Kidney glomerular epithelial cell (primary cell): ENCODE data around the gene ANTXR1.
"Not testable (repeated sequence)": the region's sequence is repeated elsewhere in the genome, so short reads cannot be mapped to it uniquely, and the experiment has no call there.

ENCODE experiments used
- DNase-seq: peaks from one replicate; lab custom pipeline; 2025; lab: John Stamatoyannopoulos, UW

The ANTXR1 gene

DNA sequence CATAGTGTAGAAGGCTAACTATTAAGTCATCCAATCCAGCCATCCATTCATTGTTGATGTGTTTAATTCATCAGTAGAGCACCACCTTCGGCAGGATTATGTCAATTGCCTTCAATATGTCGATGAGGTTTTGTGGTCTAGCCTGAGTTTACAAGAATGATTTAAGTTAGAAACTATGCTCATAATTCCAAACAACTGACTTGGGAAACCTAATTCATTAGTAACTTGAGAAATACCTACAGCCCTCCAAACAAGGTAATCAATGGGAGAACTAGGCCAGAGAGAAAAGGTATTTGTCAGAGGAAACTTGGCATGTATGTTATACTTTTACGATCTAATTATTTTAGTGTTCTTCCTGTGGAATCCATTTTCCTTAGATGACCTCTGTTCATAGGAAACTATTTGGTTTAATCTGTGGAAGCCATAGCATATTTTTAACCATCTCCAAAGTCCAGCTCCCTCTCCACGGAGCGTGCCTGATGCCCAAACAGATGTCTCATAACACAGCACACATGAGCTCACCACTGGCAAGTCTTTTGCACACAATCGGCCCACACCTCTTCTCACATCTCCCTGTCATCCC, 225.6 kb downstream of the ANTXR1 start:
- no peak for DNase-seq

DNA sequence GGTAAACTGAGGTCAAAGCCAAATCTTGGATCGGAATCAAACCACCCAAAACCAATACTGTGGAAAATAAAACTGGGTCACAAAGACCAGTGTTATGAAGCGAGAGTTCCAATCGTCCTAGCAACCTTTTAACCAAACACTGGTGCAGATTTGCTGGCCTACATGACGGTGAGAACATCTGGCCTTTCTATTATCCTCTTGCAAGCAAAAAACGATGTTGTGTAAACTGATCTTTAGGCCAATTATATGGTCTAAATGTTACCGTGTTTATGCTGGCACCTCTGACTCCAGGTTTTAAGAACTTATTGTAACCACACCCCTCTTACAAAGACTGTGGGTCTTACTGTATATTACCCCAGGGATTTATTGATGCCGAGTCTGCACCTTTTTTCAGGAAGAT, 228.1 kb downstream of the ANTXR1 start:
- DNase-seq: no peak

DNA sequence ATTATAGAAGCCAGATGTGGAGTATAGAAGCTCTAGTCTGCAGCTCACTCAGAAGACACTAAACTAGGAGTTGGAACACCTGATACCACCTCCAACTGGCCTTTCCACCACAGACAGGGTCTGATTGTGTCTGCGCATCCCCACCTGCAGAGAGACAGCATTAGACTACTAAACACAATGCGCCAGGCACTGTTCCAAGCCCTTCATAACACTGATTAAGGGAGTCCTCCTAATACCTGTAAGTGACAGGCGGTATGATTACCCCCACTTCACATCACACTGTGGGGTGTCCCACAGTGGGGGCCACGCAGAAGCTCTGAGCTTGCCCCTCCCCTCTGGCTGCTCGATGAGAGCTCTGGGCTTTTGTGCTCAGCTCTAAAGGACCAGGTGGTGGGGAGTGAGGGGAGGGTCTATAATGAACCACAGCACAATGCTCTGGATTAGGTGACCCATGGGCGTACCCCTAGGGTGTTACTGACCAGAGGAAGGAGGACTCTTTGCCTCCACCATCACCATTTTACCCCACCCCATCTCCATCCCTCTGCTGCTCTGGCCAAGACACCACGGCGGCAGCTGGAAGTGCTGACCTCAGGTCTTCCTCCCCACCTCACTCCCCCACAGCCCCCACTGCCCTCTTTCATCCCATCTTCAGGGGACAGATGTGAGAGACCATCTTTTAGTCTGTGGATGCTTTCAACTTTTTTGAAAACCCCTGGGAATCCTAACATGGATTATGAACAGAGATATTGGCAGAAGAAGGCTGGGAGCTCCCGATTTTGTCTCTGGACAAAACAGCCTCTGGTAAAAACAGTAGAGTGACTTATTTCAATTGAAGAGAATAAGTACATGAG, 228.9 kb downstream of the ANTXR1 start:
- DNase-seq: no peak

DNA sequence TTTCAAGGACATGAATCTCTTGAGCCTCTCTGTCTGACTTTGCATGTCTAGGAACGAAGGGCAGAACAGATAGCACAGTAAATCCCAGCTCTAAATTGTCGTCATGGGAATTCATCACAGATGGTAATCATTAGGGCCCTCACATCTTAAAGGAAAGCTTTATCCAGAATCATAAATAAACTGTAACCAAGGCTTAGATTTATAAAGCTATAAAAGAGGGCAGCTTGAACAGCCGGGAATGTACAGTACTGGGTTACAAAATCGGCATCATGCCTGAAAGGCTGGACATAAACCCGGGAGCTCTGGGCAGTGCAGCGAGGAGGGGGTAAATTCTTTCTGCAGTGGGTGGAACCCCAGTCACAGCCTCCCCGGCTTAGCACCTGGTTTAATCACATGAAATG, 229.7 kb downstream of the ANTXR1 start:
- DNase-seq: no peak

DNA sequence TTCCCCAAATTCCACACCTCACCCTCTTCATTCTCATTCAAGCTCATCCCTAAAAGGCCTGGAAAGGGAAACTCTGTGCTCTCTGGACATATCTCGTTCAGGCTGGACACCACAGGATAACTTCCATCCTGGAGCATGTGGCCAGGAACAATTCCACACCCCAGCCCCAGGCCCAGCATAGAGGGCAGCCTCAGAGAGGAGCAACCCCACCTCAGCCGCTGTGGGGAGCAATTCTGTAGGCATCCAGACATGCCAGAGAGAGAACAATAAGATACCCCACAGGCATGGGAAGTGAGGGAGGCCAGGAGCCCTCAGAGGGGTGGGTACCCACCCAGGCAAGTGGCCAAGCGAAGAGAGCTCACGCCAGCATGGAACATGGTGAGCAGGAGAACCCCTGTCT, 230.7 kb downstream of the ANTXR1 start:
- no peak for DNase-seq

DNA sequence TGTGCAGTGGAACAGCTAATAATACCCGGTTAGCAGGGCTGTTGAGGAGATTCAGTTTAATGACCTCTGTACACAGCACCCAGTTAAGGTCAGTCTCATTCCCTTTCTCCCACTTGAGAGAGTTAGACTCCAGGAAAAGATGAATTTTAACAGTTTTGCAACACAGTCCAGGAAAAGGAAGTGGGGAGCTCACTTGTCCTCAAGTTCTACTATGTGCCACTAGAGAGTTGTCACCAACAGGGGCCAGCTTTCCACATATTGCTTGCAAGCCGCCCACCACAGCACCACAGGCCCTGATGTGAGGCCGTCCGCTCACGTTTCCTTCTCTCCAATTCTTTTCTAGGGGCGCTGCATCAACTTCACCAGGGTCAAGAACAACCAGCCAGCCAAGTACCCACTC, 231.9 kb downstream of the ANTXR1 start:
- no peak for DNase-seq

DNA sequence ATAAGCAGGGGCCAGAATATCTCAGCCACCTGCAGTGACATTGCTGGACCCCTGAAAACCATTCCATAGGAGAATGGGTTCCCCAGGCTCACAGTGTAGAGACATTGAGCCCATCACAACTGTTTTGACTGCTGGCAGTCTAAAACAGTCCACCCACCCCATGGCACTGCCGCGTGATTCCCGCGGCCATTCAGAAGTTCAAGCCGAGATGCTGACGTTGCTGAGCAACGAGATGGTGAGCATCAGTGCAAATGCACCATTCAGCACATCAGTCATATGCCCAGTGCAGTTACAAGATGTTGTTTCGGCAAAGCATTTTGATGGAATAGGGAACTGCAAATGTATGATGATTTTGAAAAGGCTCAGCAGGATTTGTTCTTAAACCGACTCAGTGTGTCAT, 234.6 kb downstream of the ANTXR1 start:
- no peak for DNase-seq

DNA sequence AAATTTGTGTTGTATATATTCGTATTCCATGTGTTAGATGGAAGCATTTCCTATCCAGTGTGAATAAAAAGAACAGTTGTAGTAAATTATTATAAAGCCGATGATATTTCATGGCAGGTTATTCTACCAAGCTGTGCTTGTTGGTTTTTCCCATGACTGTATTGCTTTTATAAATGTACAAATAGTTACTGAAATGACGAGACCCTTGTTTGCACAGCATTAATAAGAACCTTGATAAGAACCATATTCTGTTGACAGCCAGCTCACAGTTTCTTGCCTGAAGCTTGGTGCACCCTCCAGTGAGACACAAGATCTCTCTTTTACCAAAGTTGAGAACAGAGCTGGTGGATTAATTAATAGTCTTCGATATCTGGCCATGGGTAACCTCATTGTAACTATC, 235.3 kb downstream of the ANTXR1 start:
- DNase-seq: no peak

DNA sequence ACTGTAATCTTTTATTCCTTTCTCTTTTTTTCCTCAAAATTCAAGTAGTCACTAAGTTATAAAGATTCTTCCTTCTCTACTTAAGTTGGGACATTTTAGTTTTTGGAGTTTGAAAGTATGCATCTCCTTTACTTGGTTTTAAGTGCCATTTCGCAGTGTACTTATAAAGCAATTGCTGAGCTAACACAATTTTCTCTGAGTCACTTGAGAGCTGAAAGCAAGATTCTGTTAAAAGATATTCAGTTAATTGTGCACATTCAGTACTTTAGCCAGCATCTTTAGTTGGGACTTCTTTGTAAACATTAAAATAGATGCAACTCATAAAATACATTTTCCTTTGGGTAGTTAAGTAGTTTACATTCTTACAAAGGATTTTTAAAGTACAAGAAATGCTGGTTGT, 238.0 kb downstream of the ANTXR1 start:
- peak; percentile 4 for DNase-seq

DNA sequence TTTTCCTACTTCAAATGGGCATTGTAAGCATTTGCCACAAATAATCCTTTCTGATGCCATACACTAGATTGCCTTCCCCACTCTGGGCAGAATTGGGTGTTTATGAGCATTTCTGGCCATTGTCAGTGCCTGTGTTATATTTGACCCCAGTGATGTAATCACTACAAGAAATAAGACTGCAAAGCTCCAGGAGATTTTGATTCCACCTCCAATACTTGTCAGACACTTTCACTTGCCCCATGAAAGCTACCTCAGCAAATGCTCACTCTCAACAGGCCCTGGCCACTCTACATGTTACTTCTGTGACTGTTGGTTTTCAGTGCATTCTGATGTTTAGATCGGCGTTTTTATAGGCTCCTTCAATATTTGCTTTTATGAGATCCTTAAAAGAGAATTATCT, 239.0 kb downstream of the ANTXR1 start:
- DNase-seq: no peak

DNA sequence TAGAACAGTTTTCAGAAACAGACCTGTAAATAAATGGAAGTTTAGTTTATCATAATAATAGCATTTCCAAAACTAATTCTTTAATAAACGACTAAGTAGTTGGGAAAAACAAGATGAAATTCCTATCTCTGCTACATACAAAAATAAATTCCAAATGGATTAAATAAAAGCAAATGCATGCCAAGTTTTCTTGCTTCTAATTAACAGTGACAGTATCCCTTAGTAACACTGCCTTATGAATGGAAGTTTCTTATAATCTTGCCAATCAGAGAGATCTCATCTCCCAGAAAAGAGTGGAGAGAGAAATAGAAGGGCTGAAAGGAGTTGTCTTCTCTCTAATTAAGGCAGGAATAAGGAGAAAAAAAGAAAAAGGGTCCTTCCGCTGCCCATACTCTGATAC, 240.1 kb downstream of the ANTXR1 start:
- no peak for DNase-seq

DNA sequence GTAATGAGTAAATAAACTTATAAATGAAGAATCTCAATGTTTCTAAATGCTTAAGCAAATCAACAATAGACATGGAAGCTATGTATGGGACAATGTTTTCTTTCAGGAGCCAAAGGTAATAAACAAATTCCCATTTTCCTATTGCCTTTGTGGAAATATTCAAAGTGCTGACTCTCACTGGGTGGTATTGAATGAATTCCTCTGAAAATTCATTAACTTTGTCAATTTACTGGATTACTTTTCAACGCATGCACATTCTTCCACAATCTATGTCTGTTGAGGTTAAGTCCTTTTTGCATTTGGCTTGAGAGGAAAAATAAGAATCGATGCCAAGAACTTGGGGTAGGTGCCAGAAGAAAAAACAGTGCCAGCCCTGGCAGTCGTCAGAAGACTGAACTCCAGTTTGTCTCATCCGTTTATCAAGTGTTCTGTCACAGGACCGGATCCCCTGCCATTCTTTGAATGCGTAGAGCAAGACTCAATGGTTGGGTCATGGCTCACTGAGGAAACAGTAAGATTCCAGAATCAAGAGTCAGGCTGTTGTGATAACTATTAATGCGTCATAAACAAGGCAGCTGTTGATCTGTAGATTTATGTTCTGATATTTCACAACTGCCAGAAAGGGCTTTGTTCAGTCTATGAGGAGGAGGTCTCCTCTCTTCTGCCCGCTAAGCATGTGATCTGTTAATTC, 240.8 kb downstream of the ANTXR1 start:
- peak; percentile 88 for DNase-seq

DNA sequence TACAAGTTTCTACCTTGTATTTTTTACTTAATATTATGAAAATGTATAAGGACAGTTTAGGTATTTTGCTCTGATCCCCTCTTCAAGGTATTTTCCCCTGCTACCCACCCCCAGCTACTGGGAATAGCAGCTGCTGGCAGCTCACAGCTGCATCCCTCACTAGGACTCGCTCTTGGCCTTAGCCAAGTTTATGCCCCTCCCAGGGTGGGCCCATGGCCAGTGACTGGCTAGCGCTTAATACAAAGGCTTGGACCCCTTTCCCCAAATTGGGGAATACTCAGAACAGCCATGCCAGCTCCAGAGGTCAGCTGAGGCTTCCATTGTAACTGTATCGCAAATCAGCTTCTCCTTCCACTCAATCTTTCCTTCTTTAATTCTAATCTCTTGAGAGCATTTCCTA, 242.8 kb downstream of the ANTXR1 start:
- no peak for DNase-seq

DNA sequence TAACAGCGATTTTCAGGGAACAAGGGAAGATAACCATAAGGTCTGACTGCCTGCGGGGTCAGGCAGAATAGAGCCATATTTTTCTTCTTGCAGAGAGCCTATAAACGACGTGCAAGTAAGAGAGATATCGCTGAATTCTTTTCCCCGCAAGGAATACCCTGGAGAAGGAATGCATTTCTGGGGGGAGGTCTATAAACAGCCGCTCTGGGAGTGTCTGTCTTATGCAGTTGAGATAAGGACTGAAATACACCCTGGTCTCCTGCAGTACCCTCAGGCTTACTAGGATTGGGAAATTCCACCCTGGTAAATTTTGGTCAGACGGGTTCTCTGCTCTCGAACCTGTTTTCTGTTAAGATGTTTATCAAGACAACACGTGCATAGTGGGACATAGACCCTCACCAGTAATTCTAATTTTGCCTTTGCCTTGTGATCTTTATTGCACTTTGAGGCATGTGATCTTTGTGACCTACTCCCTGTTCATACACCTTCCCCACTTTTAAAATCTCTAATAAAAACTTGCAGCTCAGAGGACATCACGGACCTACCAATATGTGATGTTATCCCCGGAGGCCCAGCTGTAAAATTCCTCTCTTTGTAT, 247.1 kb downstream of the ANTXR1 start:
- not testable (repeated sequence) for DNase-seq

DNA sequence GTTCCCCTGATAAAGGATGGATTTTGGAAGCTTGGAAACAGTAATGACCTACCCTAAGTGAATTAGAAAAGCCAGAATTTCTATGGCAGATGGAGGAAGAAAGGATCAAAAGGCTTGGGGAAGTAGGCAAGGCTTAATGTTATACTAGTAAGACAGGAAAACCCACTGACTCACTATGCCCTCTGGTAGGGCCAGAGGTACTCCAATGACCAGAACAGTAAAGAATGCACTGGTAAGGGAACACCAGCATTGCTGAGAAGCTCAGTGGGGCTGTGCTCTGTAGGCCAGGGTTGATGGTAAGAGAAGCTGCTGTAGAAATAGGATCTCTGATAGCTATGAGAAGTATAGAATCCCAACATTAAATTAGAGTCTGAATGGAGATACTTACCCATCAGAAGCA, 247.7 kb downstream of the ANTXR1 start:
- no peak for DNase-seq

DNA sequence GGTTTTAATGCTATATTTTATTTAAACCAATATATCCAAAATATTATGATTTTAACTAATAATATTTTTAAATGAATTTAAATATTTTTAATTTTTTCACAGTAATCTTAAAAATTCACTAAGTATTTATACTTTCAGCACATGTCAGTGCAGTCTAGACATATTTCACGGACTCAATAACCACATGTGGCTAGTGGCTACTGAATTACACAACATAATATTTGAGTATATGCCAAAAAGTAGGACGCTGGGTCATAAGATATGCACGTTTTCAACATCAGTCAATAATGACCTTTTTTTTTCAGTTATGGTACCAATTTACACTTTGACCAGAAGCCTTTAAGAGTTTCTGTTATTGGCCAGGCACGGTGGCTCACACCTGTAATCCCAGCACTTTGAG, 256.4 kb downstream of the ANTXR1 start:
- DNase-seq: no peak

DNA sequence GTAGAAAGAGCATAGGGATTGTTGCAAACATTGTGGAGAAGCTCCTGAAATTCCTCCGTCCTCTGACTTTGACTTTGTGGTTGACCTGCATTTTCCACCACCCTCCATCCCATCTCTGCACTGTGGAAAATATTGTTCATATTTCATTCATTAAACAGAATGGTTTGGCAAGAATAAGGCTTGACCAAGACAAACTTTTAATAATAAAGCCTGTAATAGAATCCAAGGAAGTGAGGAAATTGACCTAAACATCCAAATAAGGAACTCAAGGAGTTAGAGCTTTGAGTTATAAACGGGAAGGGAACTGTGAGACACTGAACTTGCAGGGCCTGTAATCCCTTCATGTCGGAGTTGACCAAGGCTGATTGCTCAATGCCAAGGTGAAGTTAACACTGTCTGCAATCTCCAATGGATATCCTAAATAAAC, 258.9 kb downstream of the ANTXR1 start:
- DNase-seq: no peak

DNA sequence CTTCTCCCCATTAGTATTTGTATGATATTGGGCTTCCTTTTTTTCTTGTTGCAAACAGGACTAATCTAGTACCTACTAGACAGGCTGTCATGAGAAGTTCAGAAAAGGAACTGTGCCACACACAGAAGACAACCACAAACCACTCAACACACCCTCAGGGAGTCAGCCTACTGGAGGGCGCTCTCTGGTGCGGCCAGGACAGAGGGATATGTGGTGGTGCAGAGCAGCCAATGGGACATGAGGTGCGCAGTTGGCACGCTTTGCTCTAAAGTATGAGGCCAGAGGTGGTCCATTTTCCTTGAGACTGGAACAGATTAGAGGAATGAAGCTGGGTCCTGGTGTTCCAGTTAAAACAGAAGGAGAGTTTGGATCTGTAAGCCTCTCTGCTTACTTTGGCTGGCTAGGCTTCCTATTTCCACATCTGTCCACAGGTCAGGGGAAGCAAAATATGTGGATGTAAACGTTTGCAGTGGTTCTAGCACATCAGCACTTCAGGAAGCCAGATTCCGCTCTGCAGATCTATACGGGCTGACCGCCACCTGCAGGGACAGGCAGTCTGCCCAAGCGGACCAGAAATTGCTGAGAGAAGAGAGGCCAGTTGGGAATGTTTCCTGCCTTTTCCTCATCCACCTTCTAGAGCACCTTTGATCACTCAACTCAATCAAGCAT, 260.0 kb downstream of the ANTXR1 start:
- DNase-seq: no peak

DNA sequence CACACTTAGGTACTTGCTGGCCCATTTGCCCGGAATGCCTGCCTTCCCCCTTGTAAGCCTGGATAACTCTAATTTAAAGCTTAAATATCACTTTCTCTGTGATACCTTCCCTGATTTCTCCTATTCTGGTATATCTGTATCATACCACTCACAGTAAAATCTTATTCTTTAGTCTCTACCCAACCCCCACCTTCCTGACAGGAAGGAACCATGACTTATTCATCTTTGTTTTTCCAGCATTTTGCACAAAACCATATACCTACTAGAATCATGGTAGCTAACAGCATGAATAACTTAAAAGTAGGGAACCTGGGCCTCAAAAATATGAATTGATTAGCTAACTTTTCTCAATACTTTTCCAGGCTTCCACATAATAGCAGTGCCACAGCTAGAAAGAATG, 262.5 kb downstream of the ANTXR1 start:
- no peak for DNase-seq

DNA sequence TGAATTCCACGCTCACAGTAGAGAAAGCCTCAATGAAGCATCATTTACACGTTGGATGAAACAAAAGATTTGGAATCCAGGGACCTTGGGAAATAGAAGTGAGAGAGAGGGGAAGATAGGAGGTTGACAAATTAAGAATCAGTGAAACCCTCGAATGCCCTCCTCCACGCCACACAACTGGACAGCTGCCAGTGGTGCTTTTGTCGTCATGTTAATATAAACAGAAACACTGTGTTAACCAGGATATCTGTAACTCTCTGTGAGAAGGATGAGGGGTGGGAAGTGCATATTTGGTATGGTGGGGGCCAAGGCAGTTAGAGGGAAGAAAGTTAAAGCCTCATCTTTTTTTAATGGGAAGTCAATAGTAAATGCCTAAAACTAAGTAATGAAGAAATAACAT, 265.4 kb downstream of the ANTXR1 start:
- no peak for DNase-seq

DNA sequence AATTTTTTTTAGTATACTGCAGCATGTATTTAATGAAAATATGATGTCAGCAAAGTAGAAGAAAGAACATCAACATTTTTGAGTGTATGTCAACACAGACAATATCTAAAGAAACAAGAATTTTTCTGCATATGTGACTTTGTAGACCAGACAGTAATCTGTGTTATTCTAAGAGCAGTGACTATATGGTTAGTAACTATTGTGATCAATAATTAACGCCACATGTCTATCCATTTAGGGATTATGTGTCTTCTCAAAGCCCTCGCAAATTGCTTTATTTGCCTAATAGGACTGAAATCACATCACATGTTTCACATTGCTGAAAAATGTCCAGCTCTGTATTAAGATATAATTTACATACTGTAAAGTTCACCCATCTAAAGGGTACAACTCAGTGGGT, 266.2 kb downstream of the ANTXR1 start:
- no peak for DNase-seq

DNA sequence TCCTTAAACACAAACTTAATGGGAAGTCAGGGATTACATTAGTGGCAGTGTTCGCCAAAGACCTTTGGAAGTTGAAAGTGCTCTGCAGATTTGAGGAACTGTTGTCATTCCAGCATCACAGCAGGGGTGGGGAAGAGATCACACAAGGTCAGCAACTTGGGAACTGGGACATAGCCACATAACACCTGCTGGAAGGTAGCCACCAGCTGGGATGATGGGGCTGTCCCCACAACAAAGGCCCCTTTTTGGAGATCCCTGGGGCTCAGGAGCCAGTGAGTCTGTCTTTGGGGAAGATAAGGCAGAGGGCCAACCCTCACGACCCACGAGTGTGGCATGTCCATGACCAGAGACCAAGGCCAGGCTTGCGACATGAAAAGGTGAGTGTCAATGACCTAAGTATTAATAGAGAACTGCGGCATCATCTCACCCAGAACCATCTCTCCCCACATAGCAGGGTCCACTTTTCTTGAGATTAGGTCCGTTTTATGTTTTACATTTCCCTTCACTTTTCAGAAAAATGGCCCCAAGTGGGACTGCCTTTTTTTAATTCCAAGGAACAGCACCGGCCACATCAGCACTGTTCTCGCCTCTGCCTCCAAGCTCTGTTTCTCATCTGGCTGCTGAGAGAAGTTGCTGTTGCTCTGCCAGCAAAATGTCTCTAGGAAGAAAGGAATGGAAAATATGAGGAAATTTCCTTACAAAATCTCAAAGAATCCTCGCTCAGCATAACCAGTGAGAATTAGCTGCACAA, 267.1 kb downstream of the ANTXR1 start:
- no peak for DNase-seq
